ENCODE data around the gene ZBTB4. TPM values are rescaled to one million over a fixed set of nuclear protein-coding genes. Genes with fewer than 3 reads are reported as not detected.
A peak's percentile ranks its signal among the peaks of the same experiment; 100 is the strongest.

The ZBTB4 gene
- total RNA-seq, 1 experiment from 2014 or later, result 14.4 TPM

DNA sequence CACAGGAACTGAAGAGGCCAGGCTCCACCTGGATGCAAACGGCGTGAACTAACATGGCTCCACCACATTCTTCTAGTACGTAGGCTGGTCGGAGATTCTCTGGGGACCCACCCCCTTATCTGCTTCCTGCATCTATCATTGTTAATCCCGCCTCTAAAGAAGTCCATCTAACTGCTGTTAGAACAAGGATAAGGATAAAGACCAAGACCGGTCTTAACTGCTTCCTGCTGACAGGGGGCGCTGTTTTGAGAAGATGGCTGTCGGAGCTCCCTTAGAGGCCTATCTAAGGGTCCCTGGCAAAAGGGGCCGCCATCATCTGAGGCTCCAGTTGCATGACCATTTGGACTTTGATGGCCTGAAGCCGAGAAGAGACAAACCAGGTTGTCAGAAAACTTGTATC, 43.6 kb upstream of the ZBTB4 start:
- Mint-ChIP-seq H3K4me1 (peaks cover 4% of the 10 kb centered on the region in 2 experiments; a peak in 3 of 4 replicates), H3K9me3 (peaks cover 14 to 17% of the 10 kb centered on the region in 2 experiments), H3K27ac (peak overlapping the region in 2 of 3 experiments; percentile 66 to 86; a peak in 4 of 7 replicates), H3K4me3 (peak overlapping the region in 1 of 2 experiments; percentile 31; a peak in 1 of 5 replicates), H3K27me3 (ENCODE audit: low read depth) (peaks cover 10% of the 10 kb centered on the region), H3K36me3 (ENCODE audit: insufficient read depth in 1 of 3, low read depth in 3 of 3) (peaks cover 3 to 11% (median 6%) of the 10 kb centered on the region in 3 experiments; a peak in 5 of 7 replicates)
- Histone ChIP-seq H3K79me1 (ENCODE audit: insufficient read depth, low read depth, low read length, poor library complexity, severe bottlenecking) (no peaks in the 10 kb centered on the region), H3K56ac (ENCODE audit: insufficient read length, low read depth, low read length) (no peak overlapping the region), H3K4me1 (ENCODE audit: insufficient read depth, low read length) (no peaks in the 10 kb centered on the region), H3K27ac (ENCODE audit: insufficient read length, low read depth, low read length) (no peak overlapping the region), H2AK5ac (ENCODE audit: insufficient read length, low read length) (no peak overlapping the region), H2BK12ac (ENCODE audit: insufficient read length, low read depth, low read length) (no peak overlapping the region), H2AFZ (ENCODE audit: low read length) (no peak overlapping the region), H3T11ph (ENCODE audit: low read length) (no peak overlapping the region), H3K14ac (ENCODE audit: insufficient read depth, low read length) (no peak overlapping the region), H2BK15ac (ENCODE audit: low read depth, low read length) (no peak overlapping the region), H4K8ac (replicated peaks; ENCODE audit: insufficient read length, low read depth, low read length) (no peak overlapping the region), H3K4ac (ENCODE audit: low read depth, low read length) (no peak overlapping the region), H2BK120ac (ENCODE audit: low read depth, low read length, poor library complexity, severe bottlenecking) (no peak overlapping the region), H2BK20ac (ENCODE audit: low read depth, low read length, poor library complexity, severe bottlenecking) (no peak overlapping the region), H4K91ac (ENCODE audit: insufficient read length, low read depth, low read length) (no peak overlapping the region), H3K9ac (ENCODE audit: extremely low read depth, insufficient read length, low read length) (no peak overlapping the region), H3K23ac (ENCODE audit: insufficient read length, low read depth, low read length) (no peak overlapping the region), H3K18ac (ENCODE audit: insufficient read length, low read depth, low read length) (no peak overlapping the region), H3K23me2 (ENCODE audit: insufficient read length, low read depth, low read length, poor library complexity, severe bottlenecking) (no peaks in the 10 kb centered on the region), H3K27me3 (ENCODE audit: insufficient read depth, low read length) (no peaks in the 10 kb centered on the region), H3K9me3 (ENCODE audit: control insufficient read depth, low read depth, low read length) (no peaks in the 10 kb centered on the region), H3K79me2 (ENCODE audit: insufficient read depth, low read length) (no peaks in the 10 kb centered on the region), H2BK5ac (ENCODE audit: insufficient read length, low read length) (no peak overlapping the region), H4K5ac (ENCODE audit: insufficient read length, low read depth, low read length) (no peak overlapping the region), H3K4me2 (ENCODE audit: insufficient read depth, insufficient read length, low read length) (no peak overlapping the region), H4K20me1 (ENCODE audit: control insufficient read depth, insufficient read depth, insufficient read length) (no peaks in the 10 kb centered on the region)
- peak; percentile 93 for DNase-seq
- TF ChIP-seq, protein P1, sequence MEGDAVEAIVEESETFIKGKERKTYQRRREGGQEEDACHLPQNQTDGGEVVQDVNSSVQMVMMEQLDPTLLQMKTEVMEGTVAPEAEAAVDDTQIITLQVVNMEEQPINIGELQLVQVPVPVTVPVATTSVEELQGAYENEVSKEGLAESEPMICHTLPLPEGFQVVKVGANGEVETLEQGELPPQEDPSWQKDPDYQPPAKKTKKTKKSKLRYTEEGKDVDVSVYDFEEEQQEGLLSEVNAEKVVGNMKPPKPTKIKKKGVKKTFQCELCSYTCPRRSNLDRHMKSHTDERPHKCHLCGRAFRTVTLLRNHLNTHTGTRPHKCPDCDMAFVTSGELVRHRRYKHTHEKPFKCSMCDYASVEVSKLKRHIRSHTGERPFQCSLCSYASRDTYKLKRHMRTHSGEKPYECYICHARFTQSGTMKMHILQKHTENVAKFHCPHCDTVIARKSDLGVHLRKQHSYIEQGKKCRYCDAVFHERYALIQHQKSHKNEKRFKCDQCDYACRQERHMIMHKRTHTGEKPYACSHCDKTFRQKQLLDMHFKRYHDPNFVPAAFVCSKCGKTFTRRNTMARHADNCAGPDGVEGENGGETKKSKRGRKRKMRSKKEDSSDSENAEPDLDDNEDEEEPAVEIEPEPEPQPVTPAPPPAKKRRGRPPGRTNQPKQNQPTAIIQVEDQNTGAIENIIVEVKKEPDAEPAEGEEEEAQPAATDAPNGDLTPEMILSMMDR (conservative IDR thresholded peaks at IDR 0.05), result peak; percentile 83
- WGBS (ENCODE audit: extremely low coverage, insufficient read length, low lambda C conversion rate), result no CpG with 5 or more reads among the region's 10 CpGs
